GM12878 (cell line): Measurements from ENCODE around the gene CCDC91. TPM values are rescaled to one million over a fixed set of nuclear protein-coding genes. Genes with fewer than 3 reads are reported as not detected.

Source experiments
- ATAC-seq: fragments of 200-7000 bp; cut with Tn5 transposase; 3 replicates; pipeline ENCODE4 v1.9.1; 2020; ENCODE audit warnings: mild to moderate bottlenecking, moderate library complexity
- BruUV-seq: library from RNA; stranded (reverse); fragments of 400-500 nt; replicated peaks from 2 replicates; lab custom pipeline; 2021; lab: Mats Ljungman, UMichigan
- CTCF ChIA-PET: fragments of 300-600 bp; sonication (Branson Sonifier 250); formaldehyde crosslinking; extraction: SDS; loops from one replicate; lab custom pipeline; 2021; ENCODE audit warnings: inconsistent platforms; lab: Yijun Ruan, JAX
- POLR2A ChIA-PET: fragments of 350-600 bp; formaldehyde crosslinking; extraction: SDS; loops from one replicate; lab custom pipeline; 2021; ENCODE audit warnings: inconsistent platforms; lab: Charles Lee
- RAD21 ChIA-PET: fragments of 300-600 bp; sonication (Branson Sonifier 250); formaldehyde crosslinking; loops from one replicate; lab custom pipeline; 2023; ENCODE audit warnings: antibody characterized with exemption; ENCODE audit not compliant: unreplicated experiment; lab: Charles Lee
- SMC1A ChIA-PET: fragments of 300-600 bp; sonication (Branson Sonifier 250); formaldehyde crosslinking; loops from one replicate; lab custom pipeline; 2023; ENCODE audit not compliant: unreplicated experiment, uncharacterized antibody; lab: Charles Lee
- DNase-seq: peaks from one replicate; pipeline ENCODE4 v3.0.0-alpha.2; 2011; ENCODE audit warnings: low read depth, low spot score
- FAIRE-seq: peaks from 3 replicates; lab custom pipeline; 2011; peaks lifted over from hg19 to GRCh38; lab: Jason Lieb, UNC
- H2AFZ ChIP-seq: 2 replicates; pipeline ENCODE4 v1.6.0; 2011; ENCODE audit warnings: low read depth, low read length, control low read depth; ENCODE audit not compliant: control insufficient read depth
- H3K27ac ChIP-seq: 2 replicates; pipeline ENCODE4 v1.5.1; 2011; ENCODE audit warnings: control low read depth; ENCODE audit not compliant: control insufficient read depth, insufficient read depth
- H3K27me3 ChIP-seq, 2 experiments: replicated peaks in 1 of 2; 2 replicates each; pipeline versions ENCODE4 v1.6.0 to v1.6.1; 2011; ENCODE audit warnings: low read length in 1 of 2; ENCODE audit not compliant: control insufficient read depth in 2 of 2, insufficient read depth in 2 of 2
- H3K36me3 ChIP-seq, 2 experiments: 2 replicates each; pipeline ENCODE4 v1.5.1; 2011; ENCODE audit warnings: low read length in 1 of 2; ENCODE audit not compliant: control insufficient read depth in 2 of 2, insufficient read depth in 2 of 2
- H3K4me1 ChIP-seq: 2 replicates; pipeline ENCODE4 v1.6.1; 2011; ENCODE audit warnings: mild to moderate bottlenecking, low read length, moderate library complexity, mixed read lengths; ENCODE audit not compliant: control insufficient read depth, insufficient read depth
- H3K4me2 ChIP-seq: 2 replicates; pipeline ENCODE4 v1.6.0; 2011; ENCODE audit warnings: control low read depth; ENCODE audit not compliant: control insufficient read depth, insufficient read depth
- H3K4me3 ChIP-seq: fragments of 200-600 bp; sonication (generic); 2 replicates; pipeline ENCODE4 v1.5.1; 2016
- H3K79me2 ChIP-seq: 2 replicates; pipeline ENCODE4 v1.6.0; 2011; ENCODE audit warnings: low read length; ENCODE audit not compliant: control insufficient read depth, insufficient read depth
- H3K9ac ChIP-seq: 2 replicates; pipeline ENCODE4 v1.8.0; 2011; ENCODE audit warnings: low read length, control low read depth, mixed read lengths; ENCODE audit not compliant: control insufficient read depth, insufficient read depth
- H3K9me3 ChIP-seq: replicated peaks from 3 replicates; pipeline ENCODE4 v1.5.1; 2011; ENCODE audit warnings: mild to moderate bottlenecking, low read length; ENCODE audit not compliant: control insufficient read depth, insufficient read depth
- H4K20me1 ChIP-seq: 2 replicates; pipeline ENCODE4 v1.6.0; 2011; ENCODE audit not compliant: control insufficient read depth, insufficient read depth
- BACH1 ChIP-seq: fragments of 450-650 bp; IDR thresholded peaks from 2 replicates; pipeline ENCODE4 v1.6.1; 2017; ENCODE audit warnings: mild to moderate bottlenecking, borderline replicate concordance
- BCL3 ChIP-seq: IDR thresholded peaks from 2 replicates; pipeline ENCODE4 v1.6.1; 2011; ENCODE audit warnings: borderline replicate concordance, low read depth, mild to moderate bottlenecking, moderate library complexity, low read length; ENCODE audit not compliant: insufficient read depth, poor library complexity, severe bottlenecking
- BRCA1 ChIP-seq: IDR thresholded peaks from 2 replicates; pipeline ENCODE4 v1.6.1; 2011; ENCODE audit warnings: low read depth, low read length, improper control_type of control experiment
- CBFB ChIP-seq: IDR thresholded peaks from 2 replicates; pipeline ENCODE4 v1.6.1; 2016; ENCODE audit warnings: antibody characterized with exemption, low read depth
- CBX3 ChIP-seq: fragments of 200-600 bp; sonication (generic); IDR thresholded peaks from 2 replicates; pipeline ENCODE4 v1.6.1; 2016; ENCODE audit warnings: low read depth, borderline replicate concordance
- CHD2 ChIP-seq: IDR thresholded peaks from 2 replicates; pipeline ENCODE4 v1.6.1; 2011; ENCODE audit warnings: low read depth, low read length, improper control_type of control experiment, borderline replicate concordance
- CREM ChIP-seq: IDR thresholded peaks from 2 replicates; pipeline ENCODE4 v1.6.1; 2014; ENCODE audit warnings: antibody characterized with exemption, low read depth
- CUX1 ChIP-seq: IDR thresholded peaks from 2 replicates; pipeline ENCODE4 v1.6.1; 2012; ENCODE audit warnings: improper control_type of control experiment, low read depth, low read length; ENCODE audit not compliant: insufficient replicate concordance
- FOS ChIP-seq: IDR thresholded peaks from 3 replicates; pipeline ENCODE4 v1.6.1; 2011; ENCODE audit warnings: borderline replicate concordance; ENCODE audit not compliant: insufficient read length; ENCODE audit errors: extremely low read depth
- GABPA ChIP-seq: IDR thresholded peaks from 2 replicates; pipeline ENCODE4 v1.6.1; 2014; ENCODE audit warnings: antibody characterized with exemption, low read depth, mild to moderate bottlenecking, inconsistent platforms
- HDGF ChIP-seq: fragments of 450-650 bp; IDR thresholded peaks from 2 replicates; pipeline ENCODE4 v1.6.1; 2016; ENCODE audit warnings: antibody characterized with exemption
- IRF5 ChIP-seq: fragments of 450-650 bp; IDR thresholded peaks from 2 replicates; pipeline ENCODE4 v1.6.1; 2017; ENCODE audit warnings: borderline replicate concordance
- MYC ChIP-seq: IDR thresholded peaks from 2 replicates; pipeline ENCODE4 v1.6.1; 2011; ENCODE audit warnings: mild to moderate bottlenecking, low read length, moderate library complexity, inconsistent platforms; ENCODE audit not compliant: insufficient read depth, insufficient replicate concordance, insufficient read length, severe bottlenecking
- POLR2AphosphoS2 ChIP-seq: IDR thresholded peaks from 2 replicates; pipeline ENCODE4 v1.6.1; 2011; ENCODE audit warnings: low read depth, mild to moderate bottlenecking, low read length, improper control_type of control experiment, moderate library complexity
- RELA ChIP-seq: fragments of 450-650 bp; IDR thresholded peaks from 2 replicates; pipeline ENCODE4 v1.8.0; 2014; ENCODE audit warnings: borderline replicate concordance; ENCODE audit not compliant: partially characterized antibody
- SIN3A ChIP-seq: IDR thresholded peaks from 2 replicates; pipeline ENCODE4 v1.6.1; 2012; ENCODE audit warnings: low read depth, low read length, improper control_type of control experiment
- SREBF2 ChIP-seq: IDR thresholded peaks from 2 replicates; pipeline ENCODE4 v1.6.1; 2012; ENCODE audit warnings: mild to moderate bottlenecking, low read length
- SUZ12 ChIP-seq: fragments of 200-600 bp; sonication (generic); IDR thresholded peaks from one replicate; pipeline ENCODE4 v1.6.1; 2018; ENCODE audit warnings: antibody characterized with exemption, mild to moderate bottlenecking; ENCODE audit not compliant: unreplicated experiment
- ZNF217 ChIP-seq: fragments of 450-650 bp; IDR thresholded peaks from 2 replicates; pipeline ENCODE4 v1.6.1; 2017; ENCODE audit warnings: antibody characterized with exemption, mild to moderate bottlenecking
- WGBS: methylation state at CpG from one replicate; pipeline ENCODE4 v1.1.6; 2016; ENCODE audit warnings: low lambda C conversion rate; ENCODE audit not compliant: insufficient replicate concordance, insufficient coverage; ENCODE audit errors: missing lambda C conversion rate; 5-methylcytosine and 5-hydroxymethylcytosine counted together
- in situ Hi-C: fragments of 300-500 bp; cut with MboI; formaldehyde crosslinking; loops from 9 replicates; pipeline ENCODE4 v1.14.3; 2018; ENCODE audit warnings: mixed read lengths
- intact Hi-C: fragments of 100-400 bp; cut with micrococcal nuclease; formaldehyde crosslinking; loops from one replicate; pipeline ENCODE4 v1.14.2; 2022; ENCODE audit not compliant: unreplicated experiment
- polyA plus RNA-seq, 11 experiments: library from polyadenylated mRNA; depleted of rRNA in 4 of 11; unstranded in 6 of 11; stranded (reverse) in 5 of 11; fragments of >200 nt; fragmentation: Nextera tagmentation in 4 of 11; fragmentation: Illumina TruSeq in 1 of 11; extraction: Ambion mirVana in 4 of 11; extraction: Trizol in 1 of 11; gene quantifications; 1 replicate in 1 of 11; 2 replicates in 10 of 11; pipeline versions ENCODE4 v1.2.1 to v1.2.3, GENCODE V29; 2011 to 2016; ENCODE audit warnings: inconsistent platforms in 2 of 11, missing spikeins in 2 of 11, low read depth in 1 of 11
- total RNA-seq, 4 experiments: library from RNA; depleted of rRNA in 3 of 4; stranded (reverse); fragments of >200 nt in 3 of 4; fragmentation: Illumina TruSeq in 1 of 4; extraction: Trizol in 1 of 4; gene quantifications; 2 replicates each; pipeline versions ENCODE4 v1.2.1 to v1.2.3, GENCODE V29; 2013 to 2021

The CCDC91 gene
- total and polyA plus RNA-seq, 10 of the 15 experiments (the other 5 are each of a cell fraction or from before 2014, with no cell fraction given), result 6.1 to 24.9 (median 16.5) TPM

GRCh38 chr12:28144532-28144931, 45.7 kb upstream of the CCDC91 start:
- no TSS peak for BruUV-seq
- Histone ChIP-seq H3K4me2 (no peak overlapping the region), H3K27ac (no peak overlapping the region), H2AFZ (no peak overlapping the region), H3K36me3 (no peaks in the 10 kb centered on the region), H4K20me1 (no peaks in the 10 kb centered on the region), H3K27me3 (no peaks in the 10 kb centered on the region), H3K9ac (no peak overlapping the region), H3K4me3 (no peak overlapping the region), H3K9me3 (no peaks in the 10 kb centered on the region), H3K4me1 (no peaks in the 10 kb centered on the region), H3K79me2 (no peaks in the 10 kb centered on the region)
- SMC1A ChIA-PET, result no interaction called here
- RAD21 ChIA-PET, result no interaction called here
- POLR2A ChIA-PET, result no interaction called here
- no peak for DNase-seq
- 43% methylated on average over 2 of the region's 2 CpGs for WGBS
- FAIRE-seq, result no peak
- in situ Hi-C loops (no loop called here), intact Hi-C loops (no loop called here)
- CTCF ChIA-PET, result no interaction called here
- no peak for ATAC-seq
- TF ChIP-seq IRF5 (no peak), SIN3A (no peak), CBFB (no peak), FOS (no peak), HDGF (no peak), CBX3 (no peak), BCL3 (no peak), CUX1 (no peak), BRCA1 (no peak), MYC (no peak), GABPA (no peak), POLR2AphosphoS2 (no peak), RELA (no peak), SUZ12 (no peak), CREM (no peak), ZNF217 (no peak), BACH1 (no peak), CHD2 (no peak), SREBF2 (no peak)
